Osteoblast (primary cell): Measurements from ENCODE around the gene ARHGAP30. TPM values are rescaled to one million over a fixed set of nuclear protein-coding genes. Genes with fewer than 3 reads are reported as not detected.

Source experiments
- DNase-seq: peaks from one replicate; pipeline ENCODE4 v3.0.0; 2011; ENCODE audit warnings: low spot score, mixed read lengths; ENCODE audit not compliant: insufficient read length; ENCODE audit errors: missing footprints
- H2AFZ ChIP-seq: 2 replicates; pipeline ENCODE4 v1.6.0; 2011; ENCODE audit warnings: mild to moderate bottlenecking, low read length
- H3K27ac ChIP-seq: 2 replicates; pipeline ENCODE4 v1.5.1; 2011; ENCODE audit warnings: mild to moderate bottlenecking, low read depth, low read length, moderate library complexity
- H3K27me3 ChIP-seq: 2 replicates; pipeline ENCODE4 v1.6.0; 2012; ENCODE audit warnings: mild to moderate bottlenecking, control low read depth, inconsistent platforms, low read length, moderate library complexity; ENCODE audit not compliant: insufficient read depth
- H3K36me3 ChIP-seq: 2 replicates; pipeline ENCODE4 v1.5.1; 2011; ENCODE audit warnings: mild to moderate bottlenecking, low read length, control low read depth, moderate library complexity; ENCODE audit not compliant: insufficient read depth
- H3K4me1 ChIP-seq: 2 replicates; pipeline ENCODE4 v1.5.1; 2011; ENCODE audit warnings: mild to moderate bottlenecking, low read length, control low read depth, moderate library complexity; ENCODE audit not compliant: insufficient read depth
- H3K4me2 ChIP-seq: 2 replicates; pipeline ENCODE4 v1.6.0; 2011; ENCODE audit warnings: mild to moderate bottlenecking, low read length; ENCODE audit not compliant: insufficient read depth
- H3K4me3 ChIP-seq: fragments of 200-600 bp; sonication (generic); 3 replicates; pipeline ENCODE4 v1.5.1; 2012; ENCODE audit warnings: mild to moderate bottlenecking, low read length, inconsistent platforms; ENCODE audit not compliant: insufficient read depth
- H3K79me2 ChIP-seq: 2 replicates; pipeline ENCODE4 v1.6.0; 2012; ENCODE audit warnings: mild to moderate bottlenecking, low read length, control low read depth, inconsistent platforms; ENCODE audit not compliant: insufficient read depth
- H3K9me3 ChIP-seq: 2 replicates; pipeline ENCODE4 v1.5.1; 2011; ENCODE audit warnings: low read depth, low read length, control low read depth
- H4K20me1 ChIP-seq: 2 replicates; pipeline ENCODE4 v1.6.0; 2012; ENCODE audit warnings: mild to moderate bottlenecking, low read length, control low read depth; ENCODE audit not compliant: insufficient read depth
- total RNA-seq: library from RNA; depleted of rRNA; stranded (reverse); fragments of >200 nt; gene quantifications from 2 replicates; pipeline ENCODE4 v1.2.3, GENCODE V29; 2012
- TF ChIP-seq, protein P1 (sequence below): IDR thresholded peaks from 2 replicates; pipeline ENCODE4 v1.5.1; 2011; ENCODE audit warnings: mild to moderate bottlenecking, low read depth, low read length, moderate library complexity; ENCODE audit errors: extremely low read depth

Gene ARHGAP30
- total RNA-seq, 1 donor: under 0.01 TPM

GRCh38 chr1:161106431-161106830 is 36.7 kb upstream of the ARHGAP30 start:
- no peak overlapping the region for H2AFZ ChIP-seq
- H4K20me1 ChIP-seq: peaks cover 35% of the 10 kb centered on the region
- TF ChIP-seq, protein P1, sequence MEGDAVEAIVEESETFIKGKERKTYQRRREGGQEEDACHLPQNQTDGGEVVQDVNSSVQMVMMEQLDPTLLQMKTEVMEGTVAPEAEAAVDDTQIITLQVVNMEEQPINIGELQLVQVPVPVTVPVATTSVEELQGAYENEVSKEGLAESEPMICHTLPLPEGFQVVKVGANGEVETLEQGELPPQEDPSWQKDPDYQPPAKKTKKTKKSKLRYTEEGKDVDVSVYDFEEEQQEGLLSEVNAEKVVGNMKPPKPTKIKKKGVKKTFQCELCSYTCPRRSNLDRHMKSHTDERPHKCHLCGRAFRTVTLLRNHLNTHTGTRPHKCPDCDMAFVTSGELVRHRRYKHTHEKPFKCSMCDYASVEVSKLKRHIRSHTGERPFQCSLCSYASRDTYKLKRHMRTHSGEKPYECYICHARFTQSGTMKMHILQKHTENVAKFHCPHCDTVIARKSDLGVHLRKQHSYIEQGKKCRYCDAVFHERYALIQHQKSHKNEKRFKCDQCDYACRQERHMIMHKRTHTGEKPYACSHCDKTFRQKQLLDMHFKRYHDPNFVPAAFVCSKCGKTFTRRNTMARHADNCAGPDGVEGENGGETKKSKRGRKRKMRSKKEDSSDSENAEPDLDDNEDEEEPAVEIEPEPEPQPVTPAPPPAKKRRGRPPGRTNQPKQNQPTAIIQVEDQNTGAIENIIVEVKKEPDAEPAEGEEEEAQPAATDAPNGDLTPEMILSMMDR: no peak
- H3K27ac ChIP-seq: no peak overlapping the region
- H3K9me3 ChIP-seq: no peaks in the 10 kb centered on the region
- H3K36me3 ChIP-seq: peaks cover 19% of the 10 kb centered on the region
- H3K27me3 ChIP-seq: no peaks in the 10 kb centered on the region
- no peaks in the 10 kb centered on the region for H3K4me1 ChIP-seq
- H3K4me2 ChIP-seq: no peak overlapping the region
- H3K79me2 ChIP-seq: peaks cover 85% of the 10 kb centered on the region
- no peak for DNase-seq
- no peak overlapping the region for H3K4me3 ChIP-seq

DNA sequence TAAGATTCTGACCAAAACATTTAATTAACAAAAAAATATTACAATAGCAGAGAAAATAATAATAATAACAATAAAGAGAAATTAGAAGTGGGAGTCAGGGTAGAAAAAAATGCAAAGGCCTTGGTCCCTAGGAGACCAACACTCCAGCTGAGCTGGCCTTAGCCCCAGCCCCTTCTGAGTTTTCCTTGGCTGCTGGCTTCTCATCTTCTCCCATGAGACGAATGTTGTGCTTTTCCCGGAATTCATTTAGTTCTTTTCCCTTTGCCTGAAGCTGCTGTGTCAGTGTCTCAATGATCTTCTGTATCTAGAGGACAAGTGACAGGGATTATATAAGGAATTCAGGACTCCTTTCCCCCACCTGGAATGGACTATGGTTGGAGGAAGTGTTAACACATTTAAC is 30.9 kb upstream of the ARHGAP30 start:
- no peak for DNase-seq
- TF ChIP-seq, protein P1: no peak
- peaks cover 31% of the 10 kb centered on the region for H3K79me2 ChIP-seq
- no peaks in the 10 kb centered on the region for H3K9me3 ChIP-seq
- H4K20me1 ChIP-seq: peaks cover 15% of the 10 kb centered on the region
- H2AFZ ChIP-seq: no peak overlapping the region
- no peak overlapping the region for H3K27ac ChIP-seq
- H3K4me2 ChIP-seq: no peak overlapping the region
- H3K4me1 ChIP-seq: peaks cover 13% of the 10 kb centered on the region
- no peaks in the 10 kb centered on the region for H3K27me3 ChIP-seq
- H3K36me3 ChIP-seq: peaks cover 25% of the 10 kb centered on the region
- H3K4me3 ChIP-seq: no peak overlapping the region

DNA sequence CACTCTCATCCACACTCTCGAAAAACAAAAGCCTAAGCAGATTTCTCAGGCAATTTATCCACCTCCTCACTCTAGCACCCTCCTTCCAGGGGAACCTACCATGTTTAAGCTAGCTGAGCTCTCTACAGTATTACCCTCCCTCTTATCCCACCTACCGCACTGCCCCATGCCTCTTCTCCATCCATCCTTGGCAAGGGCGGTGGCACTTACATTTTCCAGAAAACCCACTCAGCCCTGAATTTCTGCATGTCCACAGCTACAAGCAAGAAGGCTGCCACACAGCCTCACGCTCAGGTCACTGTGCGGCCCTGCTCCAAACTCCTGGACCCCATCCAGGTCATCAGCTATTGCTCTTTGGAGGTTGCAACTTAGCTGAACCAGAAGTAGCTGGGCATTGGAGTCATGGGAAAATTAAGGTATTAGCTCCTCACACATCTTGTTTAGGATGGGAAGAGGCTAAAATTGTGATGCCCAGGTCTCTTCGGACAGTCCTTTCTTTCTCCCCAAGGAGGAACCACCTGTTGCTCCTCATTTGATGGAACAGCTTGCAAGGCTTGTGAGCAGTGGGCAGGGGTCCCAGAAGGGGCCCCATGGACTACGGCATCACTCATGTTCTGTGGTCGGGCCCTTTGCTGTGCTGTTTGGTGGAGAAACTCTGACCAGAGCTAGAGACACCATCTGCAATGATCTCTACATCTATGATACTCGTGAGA is 29.6 kb upstream of the ARHGAP30 start:
- no peaks in the 10 kb centered on the region for H3K9me3 ChIP-seq
- peaks cover 25% of the 10 kb centered on the region for H3K36me3 ChIP-seq
- peaks cover 11% of the 10 kb centered on the region for H4K20me1 ChIP-seq
- H3K4me3 ChIP-seq: no peak overlapping the region
- peaks cover 18% of the 10 kb centered on the region for H3K79me2 ChIP-seq
- H3K27me3 ChIP-seq: no peaks in the 10 kb centered on the region
- no peak overlapping the region for H3K27ac ChIP-seq
- H2AFZ ChIP-seq: no peak overlapping the region
- TF ChIP-seq, protein P1: no peak
- no peak for DNase-seq
- peaks cover 13% of the 10 kb centered on the region for H3K4me1 ChIP-seq
- peak overlapping the region; percentile 100 for H3K4me2 ChIP-seq

- Histone ChIP-seq H3K4me3 (peak within 1 kb of the TSS; percentile 79), H3K36me3 (peaks cover 25% of the 10 kb centered on the region), H2AFZ (peak within 1 kb of the TSS; percentile 88), H3K79me2 (peaks cover 10% of the 10 kb centered on the region), H3K27ac (no peak within 1 kb of the TSS), H3K27me3 (no peaks in the 10 kb centered on the region), H3K4me2 (peak within 1 kb of the TSS; percentile 100), H3K4me1 (peaks cover 13% of the 10 kb centered on the region), H3K9me3 (no peaks in the 10 kb centered on the region), H4K20me1 (peaks cover 11% of the 10 kb centered on the region)
- TF ChIP-seq, protein P1: no peak
- peak; percentile 95 for DNase-seq
These were observed 28.7 kb upstream of the ARHGAP30 start, which contains the start of gene KLHDC9 for GRCh38 chr1:161098210-161099068. TSS of gene KLHDC9 (plus strand) at chr1:161098361. CDS start at chr1:161098536, 175 bp downstream.
